GM23338 (cell line): Measurements from ENCODE around the gene NDUFA6. TPM values are rescaled to one million over a fixed set of nuclear protein-coding genes. Genes with fewer than 3 reads are reported as not detected.
"Not testable (repeated sequence)": the region's sequence is repeated elsewhere in the genome, so short reads cannot be mapped to it uniquely, and the experiment has no call there.

Experiments
- ATAC-seq: fragments of 200-7000 bp; cut with Tn5 transposase; 3 replicates; pipeline ENCODE4 v1.9.1; 2020
- DNase-seq: peaks from one replicate; pipeline ENCODE4 v3.0.0-alpha.2; 2015; ENCODE audit warnings: low spot score
- H2AFZ ChIP-seq: fragments of 200-600 bp; sonication (generic); 2 replicates; pipeline ENCODE4 v1.8.0; 2016; ENCODE audit warnings: antibody characterized with exemption, mild to moderate bottlenecking, moderate library complexity
- H3F3A ChIP-seq: fragments of 200-600 bp; sonication (generic); replicated peaks from 2 replicates; pipeline ENCODE4 v1.8.0; 2017; ENCODE audit warnings: antibody characterized with exemption, mixed run types, low read depth
- H3K27ac ChIP-seq: fragments of 200-600 bp; sonication (generic); 2 replicates; pipeline ENCODE4 v1.6.1; 2016; ENCODE audit warnings: low read depth
- H3K27me3 ChIP-seq: fragments of 200-600 bp; sonication (generic); 2 replicates; pipeline ENCODE4 v1.8.0; 2016; ENCODE audit warnings: mild to moderate bottlenecking, mixed run types, moderate library complexity; ENCODE audit not compliant: insufficient read depth
- H3K36me3 ChIP-seq: fragments of 200-600 bp; sonication (generic); 2 replicates; pipeline ENCODE4 v1.8.0; 2016; ENCODE audit warnings: mild to moderate bottlenecking; ENCODE audit not compliant: insufficient read depth
- H3K4me1 ChIP-seq: fragments of 200-600 bp; sonication (generic); 2 replicates; pipeline ENCODE4 v1.8.0; 2016; ENCODE audit warnings: mild to moderate bottlenecking, moderate library complexity; ENCODE audit not compliant: insufficient read depth
- H3K4me2 ChIP-seq: fragments of 200-600 bp; sonication (generic); 2 replicates; pipeline ENCODE4 v1.7.1; 2017; ENCODE audit warnings: mixed run types
- H3K4me3 ChIP-seq: fragments of 200-600 bp; sonication (generic); 2 replicates; pipeline ENCODE4 v1.6.1; 2016; ENCODE audit warnings: mixed run types
- H3K79me2 ChIP-seq: fragments of 200-600 bp; sonication (generic); replicated peaks from 2 replicates; pipeline ENCODE4 v1.8.0; 2017; ENCODE audit warnings: mild to moderate bottlenecking; ENCODE audit not compliant: insufficient read depth
- H3K9me2 ChIP-seq: fragments of 200-600 bp; sonication (generic); 2 replicates; pipeline ENCODE4 v1.8.0; 2017; ENCODE audit not compliant: insufficient read depth
- H4K20me1 ChIP-seq: fragments of 200-600 bp; sonication (generic); replicated peaks from 2 replicates; pipeline ENCODE4 v1.8.0; 2017; ENCODE audit warnings: mild to moderate bottlenecking; ENCODE audit not compliant: insufficient read depth
- H3K27ac Mint-ChIP-seq: 2 replicates; pipeline ENCODE4 v1.8.0; 2020; ENCODE audit warnings: inconsistent platforms, mild to moderate bottlenecking, moderate library complexity, mixed read lengths
- H3K27me3 Mint-ChIP-seq: 3 replicates; pipeline ENCODE4 v1.8.0; 2022; ENCODE audit warnings: low read depth, mild to moderate bottlenecking, moderate library complexity, mixed read lengths, inconsistent platforms; ENCODE audit not compliant: insufficient read depth, poor library complexity
- H3K36me3 Mint-ChIP-seq: 3 replicates; pipeline ENCODE4 v1.8.0; 2021; ENCODE audit warnings: low read depth, mild to moderate bottlenecking, inconsistent platforms, moderate library complexity, mixed read lengths
- H3K4me1 Mint-ChIP-seq: 3 replicates; pipeline ENCODE4 v1.8.0; 2020; ENCODE audit warnings: mild to moderate bottlenecking, inconsistent platforms, mixed read lengths
- H3K4me3 Mint-ChIP-seq: 3 replicates; pipeline ENCODE4 v1.8.0; 2021; ENCODE audit warnings: moderate library complexity, mild to moderate bottlenecking, inconsistent platforms, mixed read lengths
- H3K9me3 Mint-ChIP-seq: 3 replicates; pipeline ENCODE4 v1.8.0; 2020; ENCODE audit warnings: moderate library complexity, mild to moderate bottlenecking, inconsistent platforms, mixed read lengths
- EZH2phosphoT487 ChIP-seq: fragments of 200-600 bp; sonication (generic); IDR thresholded peaks from one replicate; pipeline ENCODE4 v1.8.1; 2018; ENCODE audit warnings: antibody characterized with exemption; ENCODE audit not compliant: unreplicated experiment
- JUNB ChIP-seq: IDR thresholded peaks from one replicate; pipeline ENCODE4 v1.6.1; 2016; ENCODE audit warnings: antibody characterized with exemption; ENCODE audit not compliant: unreplicated experiment
- NANOG ChIP-seq: IDR thresholded peaks from 2 replicates; pipeline ENCODE4 v1.6.1; 2016; ENCODE audit warnings: antibody characterized with exemption, borderline replicate concordance
- POLR2AphosphoS5 ChIP-seq: IDR thresholded peaks from 2 replicates; pipeline ENCODE4 v1.6.1; 2016; ENCODE audit warnings: antibody characterized with exemption, low read depth
- REST ChIP-seq: IDR thresholded peaks from one replicate; pipeline ENCODE4 v1.6.1; 2018; ENCODE audit warnings: antibody characterized with exemption; ENCODE audit not compliant: unreplicated experiment
- ZNF331 ChIP-seq: fragments of 250-450 bp; sonication (Bioruptor Pico); IDR thresholded peaks from 2 replicates; pipeline ENCODE4 v1.5.0; 2020; ENCODE audit warnings: low read depth, mild to moderate bottlenecking, moderate library complexity
- polyA plus RNA-seq: library from polyadenylated mRNA; unstranded; fragments of >200 nt; fragmentation: Nextera tagmentation; extraction: Ambion mirVana; gene quantifications from 2 replicates; pipeline ENCODE4 v1.2.1, GENCODE V29; 2016
- total RNA-seq: library from RNA; depleted of rRNA; stranded (reverse); fragments of >200 nt; shearing (Covaris generic); gene quantifications from 2 replicates; pipeline ENCODE4 v1.2.3, GENCODE V29; 2014
- TF ChIP-seq, protein P1 (sequence below), 2 experiments: fragments of 200-600 bp in 1 of 2; sonication (generic) in 1 of 2; conservative IDR thresholded peaks; 2 replicates each; pipeline versions ENCODE4 v1.5.1 to v1.6.1; 2016 to 2017; ENCODE audit warnings: antibody characterized with exemption in 2 of 2, low read depth in 2 of 2, mild to moderate bottlenecking in 2 of 2, moderate library complexity in 1 of 2
- TF ChIP-seq, protein P2 (sequence below): fragments of 250-450 bp; sonication (Bioruptor Pico); IDR thresholded peaks from 2 replicates; pipeline ENCODE4 v1.5.0; 2020; ENCODE audit warnings: mild to moderate bottlenecking, moderate library complexity
- TF ChIP-seq, protein P3 (sequence below): IDR thresholded peaks from 2 replicates; pipeline ENCODE4 v1.6.1; 2016; ENCODE audit warnings: antibody characterized with exemption

NDUFA6 gene
- total and polyA plus RNA-seq, 2 experiments from 2014 or later: 69.8 to 433 TPM

- Histone ChIP-seq H2AFZ (no peak overlapping the region), H3K4me2 (no peak overlapping the region), H4K20me1 (no peaks in the 10 kb centered on the region), H3K27ac (no peak overlapping the region), H3K36me3 (no peaks in the 10 kb centered on the region), H3K9me2 (no peaks in the 10 kb centered on the region), H3K4me3 (no peak overlapping the region), H3K4me1 (no peaks in the 10 kb centered on the region), H3K27me3 (peaks cover under 1% of the 10 kb centered on the region; the same call in 1 of the 2 replicates), H3F3A (no peaks in the 10 kb centered on the region), H3K79me2 (no peaks in the 10 kb centered on the region)
- peaks cover 6% of the 10 kb centered on the region for H3K27me3 Mint-ChIP-seq
- ATAC-seq (no peak), DNase-seq (no peak)
- TF ChIP-seq JUNB (no peak), ZNF331 (CRISPR knock-in tag) (no peak), EZH2phosphoT487 (no peak), POLR2AphosphoS5 (no peak), NANOG (no peak), REST (no peak)
- TF ChIP-seq, protein P1, sequence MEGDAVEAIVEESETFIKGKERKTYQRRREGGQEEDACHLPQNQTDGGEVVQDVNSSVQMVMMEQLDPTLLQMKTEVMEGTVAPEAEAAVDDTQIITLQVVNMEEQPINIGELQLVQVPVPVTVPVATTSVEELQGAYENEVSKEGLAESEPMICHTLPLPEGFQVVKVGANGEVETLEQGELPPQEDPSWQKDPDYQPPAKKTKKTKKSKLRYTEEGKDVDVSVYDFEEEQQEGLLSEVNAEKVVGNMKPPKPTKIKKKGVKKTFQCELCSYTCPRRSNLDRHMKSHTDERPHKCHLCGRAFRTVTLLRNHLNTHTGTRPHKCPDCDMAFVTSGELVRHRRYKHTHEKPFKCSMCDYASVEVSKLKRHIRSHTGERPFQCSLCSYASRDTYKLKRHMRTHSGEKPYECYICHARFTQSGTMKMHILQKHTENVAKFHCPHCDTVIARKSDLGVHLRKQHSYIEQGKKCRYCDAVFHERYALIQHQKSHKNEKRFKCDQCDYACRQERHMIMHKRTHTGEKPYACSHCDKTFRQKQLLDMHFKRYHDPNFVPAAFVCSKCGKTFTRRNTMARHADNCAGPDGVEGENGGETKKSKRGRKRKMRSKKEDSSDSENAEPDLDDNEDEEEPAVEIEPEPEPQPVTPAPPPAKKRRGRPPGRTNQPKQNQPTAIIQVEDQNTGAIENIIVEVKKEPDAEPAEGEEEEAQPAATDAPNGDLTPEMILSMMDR (conservative IDR thresholded peaks at IDR 0.05; ENCODE audit: low read depth in 2 of 2): no peak
- TF ChIP-seq, protein P2, sequence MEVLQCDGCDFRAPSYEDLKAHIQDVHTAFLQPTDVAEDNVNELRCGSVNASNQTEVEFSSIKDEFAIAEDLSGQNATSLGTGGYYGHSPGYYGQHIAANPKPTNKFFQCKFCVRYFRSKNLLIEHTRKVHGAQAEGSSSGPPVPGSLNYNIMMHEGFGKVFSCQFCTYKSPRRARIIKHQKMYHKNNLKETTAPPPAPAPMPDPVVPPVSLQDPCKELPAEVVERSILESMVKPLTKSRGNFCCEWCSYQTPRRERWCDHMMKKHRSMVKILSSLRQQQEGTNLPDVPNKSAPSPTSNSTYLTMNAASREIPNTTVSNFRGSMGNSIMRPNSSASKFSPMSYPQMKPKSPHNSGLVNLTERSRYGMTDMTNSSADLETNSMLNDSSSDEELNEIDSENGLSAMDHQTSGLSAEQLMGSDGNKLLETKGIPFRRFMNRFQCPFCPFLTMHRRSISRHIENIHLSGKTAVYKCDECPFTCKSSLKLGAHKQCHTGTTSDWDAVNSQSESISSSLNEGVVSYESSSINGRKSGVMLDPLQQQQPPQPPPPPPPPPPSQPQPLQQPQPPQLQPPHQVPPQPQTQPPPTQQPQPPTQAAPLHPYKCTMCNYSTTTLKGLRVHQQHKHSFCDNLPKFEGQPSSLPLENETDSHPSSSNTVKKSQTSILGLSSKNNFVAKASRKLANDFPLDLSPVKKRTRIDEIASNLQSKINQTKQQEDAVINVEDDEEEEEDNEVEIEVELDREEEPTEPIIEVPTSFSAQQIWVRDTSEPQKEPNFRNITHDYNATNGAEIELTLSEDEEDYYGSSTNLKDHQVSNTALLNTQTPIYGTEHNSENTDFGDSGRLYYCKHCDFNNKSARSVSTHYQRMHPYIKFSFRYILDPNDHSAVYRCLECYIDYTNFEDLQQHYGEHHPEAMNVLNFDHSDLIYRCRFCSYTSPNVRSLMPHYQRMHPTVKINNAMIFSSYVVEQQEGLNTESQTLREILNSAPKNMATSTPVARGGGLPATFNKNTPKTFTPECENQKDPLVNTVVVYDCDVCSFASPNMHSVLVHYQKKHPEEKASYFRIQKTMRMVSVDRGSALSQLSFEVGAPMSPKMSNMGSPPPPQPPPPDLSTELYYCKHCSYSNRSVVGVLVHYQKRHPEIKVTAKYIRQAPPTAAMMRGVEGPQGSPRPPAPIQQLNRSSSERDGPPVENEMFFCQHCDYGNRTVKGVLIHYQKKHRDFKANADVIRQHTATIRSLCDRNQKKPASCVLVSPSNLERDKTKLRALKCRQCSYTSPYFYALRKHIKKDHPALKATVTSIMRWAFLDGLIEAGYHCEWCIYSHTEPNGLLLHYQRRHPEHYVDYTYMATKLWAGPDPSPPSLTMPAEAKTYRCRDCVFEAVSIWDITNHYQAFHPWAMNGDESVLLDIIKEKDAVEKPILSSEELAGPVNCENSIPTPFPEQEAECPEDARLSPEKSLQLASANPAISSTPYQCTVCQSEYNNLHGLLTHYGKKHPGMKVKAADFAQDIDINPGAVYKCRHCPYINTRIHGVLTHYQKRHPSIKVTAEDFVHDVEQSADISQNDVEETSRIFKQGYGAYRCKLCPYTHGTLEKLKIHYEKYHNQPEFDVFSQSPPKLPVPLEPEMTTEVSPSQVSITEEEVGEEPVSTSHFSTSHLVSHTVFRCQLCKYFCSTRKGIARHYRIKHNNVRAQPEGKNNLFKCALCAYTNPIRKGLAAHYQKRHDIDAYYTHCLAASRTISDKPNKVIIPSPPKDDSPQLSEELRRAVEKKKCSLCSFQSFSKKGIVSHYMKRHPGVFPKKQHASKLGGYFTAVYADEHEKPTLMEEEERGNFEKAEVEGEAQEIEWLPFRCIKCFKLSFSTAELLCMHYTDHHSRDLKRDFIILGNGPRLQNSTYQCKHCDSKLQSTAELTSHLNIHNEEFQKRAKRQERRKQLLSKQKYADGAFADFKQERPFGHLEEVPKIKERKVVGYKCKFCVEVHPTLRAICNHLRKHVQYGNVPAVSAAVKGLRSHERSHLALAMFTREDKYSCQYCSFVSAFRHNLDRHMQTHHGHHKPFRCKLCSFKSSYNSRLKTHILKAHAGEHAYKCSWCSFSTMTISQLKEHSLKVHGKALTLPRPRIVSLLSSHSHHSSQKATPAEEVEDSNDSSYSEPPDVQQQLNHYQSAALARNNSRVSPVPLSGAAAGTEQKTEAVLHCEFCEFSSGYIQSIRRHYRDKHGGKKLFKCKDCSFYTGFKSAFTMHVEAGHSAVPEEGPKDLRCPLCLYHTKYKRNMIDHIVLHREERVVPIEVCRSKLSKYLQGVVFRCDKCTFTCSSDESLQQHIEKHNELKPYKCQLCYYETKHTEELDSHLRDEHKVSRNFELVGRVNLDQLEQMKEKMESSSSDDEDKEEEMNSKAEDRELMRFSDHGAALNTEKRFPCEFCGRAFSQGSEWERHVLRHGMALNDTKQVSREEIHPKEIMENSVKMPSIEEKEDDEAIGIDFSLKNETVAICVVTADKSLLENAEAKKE (CRISPR knock-in tag): no peak
- TF ChIP-seq, protein P3, sequence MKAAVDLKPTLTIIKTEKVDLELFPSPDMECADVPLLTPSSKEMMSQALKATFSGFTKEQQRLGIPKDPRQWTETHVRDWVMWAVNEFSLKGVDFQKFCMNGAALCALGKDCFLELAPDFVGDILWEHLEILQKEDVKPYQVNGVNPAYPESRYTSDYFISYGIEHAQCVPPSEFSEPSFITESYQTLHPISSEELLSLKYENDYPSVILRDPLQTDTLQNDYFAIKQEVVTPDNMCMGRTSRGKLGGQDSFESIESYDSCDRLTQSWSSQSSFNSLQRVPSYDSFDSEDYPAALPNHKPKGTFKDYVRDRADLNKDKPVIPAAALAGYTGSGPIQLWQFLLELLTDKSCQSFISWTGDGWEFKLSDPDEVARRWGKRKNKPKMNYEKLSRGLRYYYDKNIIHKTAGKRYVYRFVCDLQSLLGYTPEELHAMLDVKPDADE: no peak
- H3K9me3 Mint-ChIP-seq: peaks cover 2% of the 10 kb centered on the region
- H3K4me3 Mint-ChIP-seq: no peak overlapping the region
- H3K36me3 Mint-ChIP-seq: peaks cover 17% of the 10 kb centered on the region
- H3K27ac Mint-ChIP-seq: no peak overlapping the region
- no peaks in the 10 kb centered on the region for H3K4me1 Mint-ChIP-seq
Observed at GRCh38 chr22:42138122-42138770, 47.7 kb upstream of the NDUFA6 start.

- not testable (repeated sequence) for H3K4me1 Mint-ChIP-seq, DNase-seq, H3K9me3 Mint-ChIP-seq, H3K27ac ChIP-seq, H3K9me2 ChIP-seq, H3K27me3 ChIP-seq, H3K4me2 ChIP-seq, H2AFZ ChIP-seq, H3K4me3 Mint-ChIP-seq, H3K4me1 ChIP-seq, H3K79me2 ChIP-seq, ATAC-seq, H4K20me1 ChIP-seq, H3K4me3 ChIP-seq, H3K27ac Mint-ChIP-seq, H3K36me3 ChIP-seq, H3F3A ChIP-seq
- Mint-ChIP-seq H3K36me3 (peaks cover 20% of the 10 kb centered on the region), H3K27me3 (peaks cover 18% of the 10 kb centered on the region)
Observed at GRCh38 chr22:42135688-42136087, 45.1 kb upstream of the NDUFA6 start.
